ENCODE results near the gene TNNC1. TPM values are rescaled to one million over a fixed set of nuclear protein-coding genes. Genes with fewer than 3 reads are reported as not detected.
A peak's percentile ranks its signal among the peaks of the same experiment; 100 is the strongest.

The TNNC1 gene
- total and polyA plus RNA-seq, 12 donors, result 6,035 to 18,066 (median 8,315) TPM

DNA sequence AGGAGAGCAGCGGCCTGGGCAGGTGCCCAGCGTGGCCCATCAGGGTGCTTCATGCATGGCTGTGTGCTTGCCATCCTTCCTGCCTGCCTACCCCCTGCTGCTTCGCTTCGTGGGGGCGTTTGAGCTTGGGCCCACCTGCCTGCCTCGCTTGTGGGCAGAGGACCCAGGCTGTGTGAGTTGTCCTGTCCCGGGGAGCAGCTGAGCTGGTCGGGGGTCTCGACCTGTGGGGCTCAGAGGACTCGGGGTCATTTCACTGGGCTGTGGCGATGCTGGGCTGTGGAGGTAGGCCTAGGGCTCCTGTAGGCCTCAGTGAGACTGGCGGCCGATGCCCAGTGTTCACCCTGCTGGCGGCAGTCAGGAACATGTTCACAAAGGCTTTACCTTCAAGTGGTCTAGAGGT is 29.2 kb upstream of the TNNC1 start:
- no peaks in the 10 kb centered on the region for H3K9me3 ChIP-seq
- 90 to 91% methylated on average over 14 of the region's 14 CpGs for WGBS, 2 donors
- H3K4me3 ChIP-seq, result no peak overlapping the region
- peak in 1 of 2 donors; percentile 18 for DNase-seq
- no peaks in the 10 kb centered on the region for H3K27me3 ChIP-seq
- TF ChIP-seq, protein P1, sequence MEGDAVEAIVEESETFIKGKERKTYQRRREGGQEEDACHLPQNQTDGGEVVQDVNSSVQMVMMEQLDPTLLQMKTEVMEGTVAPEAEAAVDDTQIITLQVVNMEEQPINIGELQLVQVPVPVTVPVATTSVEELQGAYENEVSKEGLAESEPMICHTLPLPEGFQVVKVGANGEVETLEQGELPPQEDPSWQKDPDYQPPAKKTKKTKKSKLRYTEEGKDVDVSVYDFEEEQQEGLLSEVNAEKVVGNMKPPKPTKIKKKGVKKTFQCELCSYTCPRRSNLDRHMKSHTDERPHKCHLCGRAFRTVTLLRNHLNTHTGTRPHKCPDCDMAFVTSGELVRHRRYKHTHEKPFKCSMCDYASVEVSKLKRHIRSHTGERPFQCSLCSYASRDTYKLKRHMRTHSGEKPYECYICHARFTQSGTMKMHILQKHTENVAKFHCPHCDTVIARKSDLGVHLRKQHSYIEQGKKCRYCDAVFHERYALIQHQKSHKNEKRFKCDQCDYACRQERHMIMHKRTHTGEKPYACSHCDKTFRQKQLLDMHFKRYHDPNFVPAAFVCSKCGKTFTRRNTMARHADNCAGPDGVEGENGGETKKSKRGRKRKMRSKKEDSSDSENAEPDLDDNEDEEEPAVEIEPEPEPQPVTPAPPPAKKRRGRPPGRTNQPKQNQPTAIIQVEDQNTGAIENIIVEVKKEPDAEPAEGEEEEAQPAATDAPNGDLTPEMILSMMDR (IDR thresholded peaks at IDR 0.05), result no peak
- intact Hi-C loops (cut with DNase I), result loop anchor here in 2 of 10 donors (5.0 kb wide), 2 partner anchors 39 to 49 kb away; partner anchors contain the start of gene NT5DC2 (in 1 of the 2)
- peaks cover 5 to 96% (median 75%) of the 10 kb centered on the region in 9 donors for H3K36me3 ChIP-seq
- H3K27ac ChIP-seq, result peak overlapping the region in 8 of 10 donors; percentile 36 to 80 (median 64)
- peaks cover 14 to 38% (median 30%) of the 10 kb centered on the region in 9 donors for H3K4me1 ChIP-seq
- ATAC-seq, result peak in 3 of 8 donors; percentile 2 to 4 (median 2)

DNA sequence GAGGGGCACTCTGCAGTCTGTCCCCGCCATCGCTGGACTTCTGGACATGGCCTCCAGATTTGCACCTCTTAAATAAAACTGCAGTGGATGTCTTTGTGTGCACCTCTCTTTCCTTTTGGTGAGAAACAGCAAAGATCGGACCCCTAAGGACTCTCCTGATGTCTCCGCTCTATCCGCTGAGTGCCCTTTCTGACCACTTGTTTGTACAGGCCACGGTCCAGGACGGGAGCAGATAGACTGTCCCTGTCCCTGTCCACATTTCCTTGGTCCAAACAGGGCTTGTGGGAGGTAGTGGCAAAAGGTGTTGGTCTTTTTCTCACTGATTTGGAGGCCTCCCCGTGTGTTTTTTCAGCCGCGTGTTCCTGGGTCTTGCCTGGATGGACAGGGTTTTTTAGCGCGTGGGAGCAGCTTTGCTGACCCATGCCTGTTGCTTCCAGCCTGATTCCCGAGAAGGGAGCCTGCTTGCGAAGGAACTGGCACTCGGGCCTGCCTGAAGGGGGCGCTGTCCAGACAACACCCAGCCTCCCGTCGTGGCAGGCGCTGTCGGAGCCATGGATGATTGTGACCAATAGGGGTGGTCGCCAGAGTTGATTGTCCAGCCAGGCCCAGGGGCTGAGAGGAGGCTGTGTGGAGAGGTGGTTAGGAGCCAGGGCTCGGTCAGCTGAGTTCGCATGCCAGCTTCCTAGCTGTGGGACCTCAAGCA is 28.1 kb upstream of the TNNC1 start:
- peak in 1 of 2 donors; percentile 29 for DNase-seq
- TF ChIP-seq, protein P1 (IDR thresholded peaks at IDR 0.05), result peak in 7 of 9 donors; percentile 26 to 50 (median 36)
- Histone ChIP-seq H3K4me3 (no peak overlapping the region), H3K27me3 (no peaks in the 10 kb centered on the region), H3K4me1 (peaks cover 14 to 44% (median 30%) of the 10 kb centered on the region in 9 donors), H3K36me3 (peaks cover 5 to 96% (median 75%) of the 10 kb centered on the region in 9 donors), H3K27ac (no peak overlapping the region), H3K9me3 (no peaks in the 10 kb centered on the region)
- intact Hi-C loops (cut with DNase I), result loop anchor here in 2 of 10 donors (5.0 kb wide), 2 partner anchors 40 to 50 kb away; partner anchors contain the start of gene NT5DC2 (in 1 of the 2)
- 84 to 86% methylated on average over 23 of the region's 23 CpGs for WGBS, 2 donors
- no peak for ATAC-seq

DNA sequence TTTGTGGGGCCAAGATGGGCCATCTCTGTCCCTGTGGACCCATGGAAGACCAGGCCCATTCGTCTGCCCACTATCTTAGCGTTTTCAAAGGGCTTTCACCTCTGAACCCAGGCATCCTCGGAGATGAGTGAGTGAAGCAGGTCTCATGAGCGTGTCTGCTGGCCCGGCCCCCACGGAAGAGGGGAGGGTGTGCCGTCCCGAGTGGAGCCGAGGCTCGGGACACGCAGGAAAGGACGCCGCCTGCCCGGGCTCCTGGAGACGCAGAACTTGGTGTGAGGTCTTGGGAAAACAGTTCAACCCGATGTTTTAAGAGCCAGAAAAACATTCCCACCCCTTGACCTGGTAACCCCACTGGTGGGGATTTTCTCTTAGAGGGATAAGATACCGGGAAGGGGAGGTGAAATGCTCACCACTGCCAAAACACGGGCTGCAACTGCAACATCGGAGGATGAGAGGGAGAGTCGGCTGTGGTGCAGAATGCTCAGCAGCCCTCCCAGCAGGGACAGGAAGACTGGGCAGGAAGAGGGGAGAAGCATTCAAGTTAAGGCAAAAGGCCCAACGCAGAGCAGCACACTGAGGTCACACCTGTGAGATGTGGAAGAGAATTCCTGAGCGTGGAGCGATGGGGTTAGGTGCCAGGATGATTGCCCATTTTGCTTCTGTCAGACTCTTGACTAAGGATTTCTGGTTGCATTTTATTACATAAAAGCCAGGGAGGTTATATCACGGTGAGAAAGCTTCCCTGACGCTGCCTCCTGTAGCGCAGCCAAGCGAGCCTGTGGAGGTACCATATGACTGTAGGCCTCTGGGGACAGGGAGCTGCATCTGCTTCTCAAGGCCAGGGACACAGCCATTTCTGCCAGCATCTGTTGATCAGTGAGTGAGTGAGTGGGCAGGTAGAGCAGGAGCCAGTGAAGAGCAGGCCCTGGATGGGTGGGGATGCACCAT is 27.2 kb upstream of the TNNC1 start:
- 80% methylated on average over 27 of the region's 27 CpGs for WGBS, 2 donors
- intact Hi-C loops (cut with DNase I), result loop anchor here in 2 of 10 donors (5.0 kb wide), 2 partner anchors 41 to 51 kb away; partner anchors contain the start of gene NT5DC2 (in 1 of the 2)
- peaks cover 14 to 51% (median 30%) of the 10 kb centered on the region in 9 donors for H3K4me1 ChIP-seq
- DNase-seq (peak in 1 of 2 donors; percentile 20), ATAC-seq (no peak)
- H3K36me3 ChIP-seq, result peaks cover 10 to 96% (median 75%) of the 10 kb centered on the region in 9 donors
- H3K27me3 ChIP-seq, result no peaks in the 10 kb centered on the region
- no peaks in the 10 kb centered on the region for H3K9me3 ChIP-seq
- H3K4me3 ChIP-seq, result no peak overlapping the region
- TF ChIP-seq, protein P1 (IDR thresholded peaks at IDR 0.05), result no peak
- H3K27ac ChIP-seq, result no peak overlapping the region

All from heart right ventricle (tissue), 16 donors.